ENCODE measurements around the gene DRD2. TPM values are rescaled to one million over a fixed set of nuclear protein-coding genes. Genes with fewer than 3 reads are reported as not detected.

The DRD2 gene
- total RNA-seq, 2 donors from 2014 or later, result 0.26 TPM; not detected in 1

GRCh38 chr11:113417428-113417827, 57.8 kb downstream of the DRD2 start:
- intact Hi-C loops (cut with DNase I), result no loop called here
- H3K27ac ChIP-seq, result no peak overlapping the region
- DNase-seq (no peak), ATAC-seq (no peak)
- no peaks in the 10 kb centered on the region for H3K36me3 ChIP-seq (replicated peaks in 1 of 2; ENCODE audit: insufficient read depth in 1 of 2, low read depth in 2 of 2)
- no peaks in the 10 kb centered on the region for H3K27me3 ChIP-seq
- no peak for TF ChIP-seq POLR2A (IDR thresholded peaks at IDR 0.05)
- H3K4me3 ChIP-seq, result no peak overlapping the region
- 36 to 56% methylated on average over 2 of the region's 2 CpGs for WGBS, 2 donors
- H3K9me3 ChIP-seq, result no peaks in the 10 kb centered on the region
- no peaks in the 10 kb centered on the region for H3K4me1 ChIP-seq

GRCh38 chr11:113415343-113415742, 59.9 kb downstream of the DRD2 start:
- intact Hi-C loops (cut with DNase I), result no loop called here
- whole genome bisulfite sequencing, 2 donors, result 80 to 86% methylated on average over 16 of the region's 16 CpGs
- H3K27ac ChIP-seq, result no peak overlapping the region
- no peaks in the 10 kb centered on the region for H3K36me3 ChIP-seq (replicated peaks in 1 of 2; ENCODE audit: insufficient read depth in 1 of 2, low read depth in 2 of 2)
- DNase-seq (no peak), ATAC-seq (no peak)
- TF ChIP-seq POLR2A (IDR thresholded peaks at IDR 0.05) (no peak), CTCF (IDR thresholded peaks at IDR 0.05) (no peak)
- H3K9me3 ChIP-seq, result no peaks in the 10 kb centered on the region
- no peaks in the 10 kb centered on the region for H3K4me1 ChIP-seq
- H3K4me3 ChIP-seq, result no peak overlapping the region
- no peaks in the 10 kb centered on the region for H3K27me3 ChIP-seq

GRCh38 chr11:113412675-113413074, 62.5 kb downstream of the DRD2 start:
- Histone ChIP-seq H3K4me1 (no peaks in the 10 kb centered on the region), H3K9me3 (no peaks in the 10 kb centered on the region), H3K27ac (no peak overlapping the region), H3K36me3 (replicated peaks in 1 of 2; ENCODE audit: insufficient read depth in 1 of 2, low read depth in 2 of 2) (no peaks in the 10 kb centered on the region), H3K27me3 (no peaks in the 10 kb centered on the region), H3K4me3 (no peak overlapping the region)
- ATAC-seq (no peak), DNase-seq (no peak)
- WGBS, 2 donors, result 74 to 100% methylated on average over 1 to 8 of the region's 9 CpGs
- TF ChIP-seq POLR2A (IDR thresholded peaks at IDR 0.05), result no peak
- no peak for TF ChIP-seq CTCF (IDR thresholded peaks at IDR 0.05)
- intact Hi-C loops (cut with DNase I), result no loop called here

GRCh38 chr11:113411536-113411935, 63.7 kb downstream of the DRD2 start:
- 57 to 78% methylated on average over 3 of the region's 3 CpGs for WGBS, 2 donors
- Histone ChIP-seq H3K4me1 (no peaks in the 10 kb centered on the region), H3K27me3 (no peaks in the 10 kb centered on the region), H3K9me3 (no peaks in the 10 kb centered on the region), H3K27ac (no peak overlapping the region), H3K4me3 (no peak overlapping the region), H3K36me3 (replicated peaks in 1 of 2; ENCODE audit: insufficient read depth in 1 of 2, low read depth in 2 of 2) (no peaks in the 10 kb centered on the region)
- TF ChIP-seq POLR2A (IDR thresholded peaks at IDR 0.05) (no peak), CTCF (IDR thresholded peaks at IDR 0.05) (no peak)
- intact Hi-C loops (cut with DNase I), result no loop called here
- no peak for DNase-seq
- ATAC-seq, result no peak

- H3K27ac ChIP-seq, result no peak overlapping the region
- TF ChIP-seq CTCF (IDR thresholded peaks at IDR 0.05) (no peak), POLR2A (IDR thresholded peaks at IDR 0.05) (no peak)
- H3K4me3 ChIP-seq, result no peak overlapping the region
- H3K4me1 ChIP-seq, result no peaks in the 10 kb centered on the region
- DNase-seq (no peak), ATAC-seq (no peak)
- H3K36me3 ChIP-seq (replicated peaks in 1 of 2; ENCODE audit: insufficient read depth in 1 of 2, low read depth in 2 of 2), result no peaks in the 10 kb centered on the region
- 82 to 86% methylated on average over 20 to 21 of the region's 21 CpGs for WGBS, 2 donors
- H3K27me3 ChIP-seq, result no peaks in the 10 kb centered on the region
- intact Hi-C loops (cut with DNase I), result no loop called here
- H3K9me3 ChIP-seq, result no peaks in the 10 kb centered on the region
Measured at GRCh38 chr11:113410414-113411135, 64.6 kb downstream of the DRD2 start.

Measured in body of pancreas (tissue), 4 donors.